ENCODE data around the gene NR2C1.

Gene NR2C1

GRCh38 chr12:95051241-95051640 is 22.2 kb downstream of the NR2C1 start:
- no peaks in the 10 kb centered on the region for H3K9me3 ChIP-seq (ENCODE audit: low read depth, low read length)
- no peak overlapping the region for H3K4me3 ChIP-seq
- DNase-seq (ENCODE audit: low read depth, low spot score) = no peak
- TF ChIP-seq EZH2 (IDR thresholded peaks at IDR 0.05) (no peak), FOXP2 (optimal IDR thresholded peaks at IDR 0.05; ENCODE audit: control extremely low read depth, extremely low read length, insufficient read depth) (no peak), POLR2AphosphoS5 (IDR thresholded peaks at IDR 0.05; ENCODE audit: borderline replicate concordance, low read depth, low read length) (no peak)
- H3K27ac ChIP-seq = no peak overlapping the region
- no peak overlapping the region for H3K9ac ChIP-seq (ENCODE audit: insufficient read length)
- H3K36me3 ChIP-seq (ENCODE audit: insufficient read depth, low read length) = peaks cover 32% of the 10 kb centered on the region

DNA sequence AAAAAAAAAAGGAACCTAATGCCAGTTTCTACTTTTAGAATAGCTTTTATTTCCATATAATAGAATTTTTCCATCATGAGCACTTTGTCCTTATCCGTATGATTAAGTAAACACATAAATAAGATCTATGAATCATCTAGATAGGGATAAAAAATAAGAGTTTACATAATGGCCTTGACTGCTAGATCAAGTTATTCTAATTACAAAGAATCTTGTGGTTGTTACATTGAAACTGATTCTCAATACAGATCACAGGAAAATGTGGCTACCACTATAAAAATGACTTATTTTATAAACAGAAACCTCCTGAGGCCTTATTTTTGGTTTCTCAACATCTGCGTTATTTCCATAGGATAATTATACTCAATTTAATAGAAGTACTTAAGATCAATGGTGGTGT is 35.5 kb downstream of the NR2C1 start:
- DNase-seq (ENCODE audit: low read depth, low spot score) = no peak
- Histone ChIP-seq H3K36me3 (ENCODE audit: insufficient read depth, low read length) (peaks cover 27% of the 10 kb centered on the region), H3K9me3 (ENCODE audit: low read depth, low read length) (no peaks in the 10 kb centered on the region), H3K27ac (no peak overlapping the region), H3K9ac (ENCODE audit: insufficient read length) (no peak overlapping the region), H3K4me3 (no peak overlapping the region)
- TF ChIP-seq EZH2 (IDR thresholded peaks at IDR 0.05) (no peak), FOXP2 (optimal IDR thresholded peaks at IDR 0.05; ENCODE audit: control extremely low read depth, extremely low read length, insufficient read depth) (no peak)

DNA sequence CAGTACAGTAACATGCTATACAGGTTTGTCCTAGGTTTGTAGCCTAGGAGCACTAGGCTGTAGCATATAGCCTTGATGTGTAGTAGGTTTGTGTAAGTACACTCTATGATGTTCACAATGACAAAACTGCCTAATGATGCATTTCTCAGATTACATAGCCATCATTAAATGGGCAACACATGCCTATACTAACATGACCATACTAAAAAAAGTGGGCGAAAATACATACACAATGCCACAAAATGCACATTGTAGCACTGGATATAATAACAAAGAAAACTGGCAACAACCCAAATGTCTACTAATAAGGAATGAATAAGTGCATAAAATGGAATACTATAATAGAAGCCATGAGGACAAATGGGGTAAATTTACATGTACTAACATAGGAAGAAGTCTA is 38.7 kb downstream of the NR2C1 start:
- no peaks in the 10 kb centered on the region for H3K9me3 ChIP-seq (ENCODE audit: low read depth, low read length)
- TF ChIP-seq POLR2AphosphoS5 (IDR thresholded peaks at IDR 0.05; ENCODE audit: borderline replicate concordance, low read depth, low read length) = no peak
- TF ChIP-seq EZH2 (IDR thresholded peaks at IDR 0.05) = no peak
- no peak for DNase-seq (ENCODE audit: low read depth, low spot score)
- H3K9ac ChIP-seq (ENCODE audit: insufficient read length) = no peak overlapping the region
- peaks cover 23% of the 10 kb centered on the region for H3K36me3 ChIP-seq (ENCODE audit: insufficient read depth, low read length)
- H3K27ac ChIP-seq = no peak overlapping the region
- H3K4me3 ChIP-seq = no peak overlapping the region

DNA sequence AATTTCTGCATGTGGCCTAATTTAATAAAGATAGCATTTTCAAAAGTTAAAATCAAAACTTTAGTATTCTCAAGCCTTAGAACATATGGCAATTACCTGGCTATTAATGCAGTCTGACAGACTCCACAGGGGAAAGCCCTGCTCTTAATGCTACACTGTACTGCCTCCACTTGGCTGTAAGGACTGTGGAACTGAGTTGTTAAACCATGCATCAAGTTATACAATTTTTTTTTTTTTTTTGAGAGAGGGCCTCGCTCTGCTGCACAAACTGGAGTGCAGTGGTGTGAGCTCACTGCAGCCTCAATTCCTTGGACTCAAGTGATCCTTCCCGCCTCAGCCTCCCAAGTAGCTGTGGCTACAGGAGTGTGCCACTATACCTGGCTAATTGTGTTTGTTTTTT is 50.9 kb downstream of the NR2C1 start:
- TF ChIP-seq EZH2 (IDR thresholded peaks at IDR 0.05) (no peak), POLR2AphosphoS5 (IDR thresholded peaks at IDR 0.05; ENCODE audit: borderline replicate concordance, low read depth, low read length) (no peak), FOXP2 (optimal IDR thresholded peaks at IDR 0.05; ENCODE audit: control extremely low read depth, extremely low read length, insufficient read depth) (no peak)
- no peak for DNase-seq (ENCODE audit: low read depth, low spot score)
- Histone ChIP-seq H3K27ac (no peak overlapping the region), H3K4me3 (no peak overlapping the region), H3K9ac (ENCODE audit: insufficient read length) (no peak overlapping the region), H3K9me3 (ENCODE audit: low read depth, low read length) (no peaks in the 10 kb centered on the region), H3K36me3 (ENCODE audit: insufficient read depth, low read length) (0 out of 2 replicates have a peak, but pooled peaks cover 3% of the 10 kb centered on the region)

DNA sequence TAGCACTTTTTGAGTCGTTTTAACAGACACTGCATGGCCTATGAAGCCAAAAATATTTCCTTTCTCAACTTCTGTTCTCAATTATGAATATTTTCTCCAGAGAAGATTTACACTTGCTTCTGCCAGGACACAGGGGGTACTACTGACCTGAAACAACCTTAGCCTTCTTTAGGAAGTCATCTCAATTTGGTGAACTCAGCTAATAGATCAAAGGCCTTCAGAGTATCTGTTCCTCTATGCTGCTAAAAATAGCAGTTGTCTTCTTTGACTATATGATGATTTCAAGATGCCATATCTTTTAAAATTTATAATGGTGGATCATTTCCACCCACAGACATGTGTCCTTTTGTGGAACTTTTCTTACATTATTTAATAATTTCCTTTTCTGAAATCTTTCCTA is 55.9 kb downstream of the NR2C1 start:
- 0 out of 2 replicates have a peak, but pooled peaks cover 3% of the 10 kb centered on the region for H3K36me3 ChIP-seq (ENCODE audit: insufficient read depth, low read length)
- H3K9me3 ChIP-seq (ENCODE audit: low read depth, low read length) = no peaks in the 10 kb centered on the region
- TF ChIP-seq EZH2 (IDR thresholded peaks at IDR 0.05) = no peak
- no peak for TF ChIP-seq FOXP2 (optimal IDR thresholded peaks at IDR 0.05; ENCODE audit: control extremely low read depth, extremely low read length, insufficient read depth)
- TF ChIP-seq POLR2AphosphoS5 (IDR thresholded peaks at IDR 0.05; ENCODE audit: borderline replicate concordance, low read depth, low read length) = no peak
- H3K4me3 ChIP-seq = no peak overlapping the region
- DNase-seq (ENCODE audit: low read depth, low spot score) = no peak
- no peak overlapping the region for H3K27ac ChIP-seq
- H3K9ac ChIP-seq (ENCODE audit: insufficient read length) = no peak overlapping the region

DNA sequence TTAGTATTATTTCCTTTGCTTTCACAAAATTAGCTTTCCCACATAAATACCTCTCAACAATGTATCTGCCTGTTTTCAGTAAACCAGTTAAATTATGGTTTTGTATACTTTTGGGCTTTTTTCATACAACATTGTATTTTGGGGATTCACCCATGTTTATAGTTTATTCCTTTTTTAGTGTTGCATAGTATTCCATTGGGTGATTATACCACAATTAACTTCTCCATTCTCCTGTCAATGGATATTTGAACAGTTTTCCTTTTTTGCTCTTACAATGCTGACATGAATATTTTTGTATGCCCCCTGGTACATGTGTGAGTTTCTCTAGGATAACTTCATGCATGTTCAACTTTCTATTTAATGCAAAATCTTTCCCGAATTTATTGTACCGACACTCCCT is 57.3 kb downstream of the NR2C1 start:
- Histone ChIP-seq H3K27ac (no peak overlapping the region), H3K9me3 (ENCODE audit: low read depth, low read length) (no peaks in the 10 kb centered on the region), H3K36me3 (ENCODE audit: insufficient read depth, low read length) (no peaks in the 10 kb centered on the region), H3K4me3 (no peak overlapping the region), H3K9ac (ENCODE audit: insufficient read length) (no peak overlapping the region)
- DNase-seq (ENCODE audit: low read depth, low spot score) = no peak
- no peak for TF ChIP-seq FOXP2 (optimal IDR thresholded peaks at IDR 0.05; ENCODE audit: control extremely low read depth, extremely low read length, insufficient read depth)
- TF ChIP-seq EZH2 (IDR thresholded peaks at IDR 0.05) = no peak
- no peak for TF ChIP-seq POLR2AphosphoS5 (IDR thresholded peaks at IDR 0.05; ENCODE audit: borderline replicate concordance, low read depth, low read length)

DNA sequence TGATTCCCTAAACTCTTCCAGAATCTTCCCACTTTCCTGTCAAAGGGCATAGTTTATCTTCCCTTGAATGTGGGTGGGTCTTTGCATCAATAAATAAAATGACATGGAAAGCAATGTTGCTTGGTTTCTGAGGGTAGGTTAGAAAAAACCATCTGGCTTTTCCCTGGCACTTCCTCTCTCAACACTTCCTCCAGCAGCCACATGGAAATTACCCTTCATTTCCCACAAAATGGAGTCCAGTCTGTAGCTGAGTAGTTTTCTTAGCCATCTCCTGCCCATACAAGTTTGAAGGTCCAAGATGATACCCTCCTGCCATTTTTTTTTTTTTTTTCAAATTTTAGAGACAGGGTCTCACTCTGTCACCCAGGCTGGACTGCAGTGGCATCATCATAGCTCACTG is 58.9 kb downstream of the NR2C1 start:
- DNase-seq (ENCODE audit: low read depth, low spot score) = no peak
- H3K9ac ChIP-seq (ENCODE audit: insufficient read length) = no peak overlapping the region
- H3K27ac ChIP-seq = no peak overlapping the region
- no peaks in the 10 kb centered on the region for H3K36me3 ChIP-seq (ENCODE audit: insufficient read depth, low read length)
- no peak for TF ChIP-seq POLR2AphosphoS5 (IDR thresholded peaks at IDR 0.05; ENCODE audit: borderline replicate concordance, low read depth, low read length)
- no peak for TF ChIP-seq EZH2 (IDR thresholded peaks at IDR 0.05)
- TF ChIP-seq FOXP2 (optimal IDR thresholded peaks at IDR 0.05; ENCODE audit: control extremely low read depth, extremely low read length, insufficient read depth) = no peak
- no peaks in the 10 kb centered on the region for H3K9me3 ChIP-seq (ENCODE audit: low read depth, low read length)
- no peak overlapping the region for H3K4me3 ChIP-seq

DNA sequence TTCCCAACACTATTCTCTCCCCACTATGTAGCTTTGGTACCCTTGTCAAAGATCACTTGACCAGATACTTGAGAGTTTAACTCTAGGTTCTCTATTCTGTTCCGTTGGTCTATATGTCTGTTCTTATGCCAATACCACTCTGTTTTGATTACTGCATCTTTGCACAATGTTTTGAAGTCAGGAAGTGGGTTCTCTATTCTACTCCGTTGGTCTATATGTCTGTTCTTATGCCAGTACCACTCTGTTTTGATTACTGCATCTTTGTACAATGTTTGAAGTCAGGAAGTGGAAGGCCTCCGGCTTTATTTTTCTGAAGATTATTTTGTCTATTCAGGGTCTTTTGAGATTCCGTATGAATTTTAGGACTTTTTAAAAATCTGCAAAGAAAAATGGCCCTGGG is 67.2 kb downstream of the NR2C1 start:
- no peak for TF ChIP-seq EZH2 (IDR thresholded peaks at IDR 0.05)
- TF ChIP-seq FOXP2 (optimal IDR thresholded peaks at IDR 0.05; ENCODE audit: control extremely low read depth, extremely low read length, insufficient read depth) = no peak
- TF ChIP-seq POLR2AphosphoS5 (IDR thresholded peaks at IDR 0.05; ENCODE audit: borderline replicate concordance, low read depth, low read length) = no peak
- Histone ChIP-seq H3K9me3 (ENCODE audit: low read depth, low read length) (no peaks in the 10 kb centered on the region), H3K27ac (no peak overlapping the region), H3K36me3 (ENCODE audit: insufficient read depth, low read length) (no peaks in the 10 kb centered on the region; the same call in 1 of the 2 replicates), H3K9ac (ENCODE audit: insufficient read length) (no peak overlapping the region), H3K4me3 (no peak overlapping the region)
- no peak for DNase-seq (ENCODE audit: low read depth, low spot score)

- Histone ChIP-seq H3K4me3 (no peak overlapping the region), H3K36me3 (ENCODE audit: insufficient read depth, low read length) (peaks cover 15% of the 10 kb centered on the region), H3K27ac (no peak overlapping the region), H3K9me3 (ENCODE audit: low read depth, low read length) (no peaks in the 10 kb centered on the region), H3K9ac (ENCODE audit: insufficient read length) (no peak overlapping the region)
- TF ChIP-seq POLR2AphosphoS5 (IDR thresholded peaks at IDR 0.05; ENCODE audit: borderline replicate concordance, low read depth, low read length) (no peak), EZH2 (IDR thresholded peaks at IDR 0.05) (no peak), FOXP2 (optimal IDR thresholded peaks at IDR 0.05; ENCODE audit: control extremely low read depth, extremely low read length, insufficient read depth) (no peak)
- DNase-seq (ENCODE audit: low read depth, low spot score) = no peak
Observed at GRCh38 chr12:95004610-95005009, 68.8 kb downstream of the NR2C1 start.

Data from SK-N-MC (cell line).